BLaER1 treated with 17β-estradiol and CSF1 and Interleukin-3, amounts not matched to agents 10 nM and 100 nM (cell line): ENCODE results near the gene DNAJB1.
"Not testable (repeated sequence)": the region's sequence is repeated elsewhere in the genome, so short reads cannot be mapped to it uniquely, and the experiment has no call there.

Experiments
- H3K27ac ChIP-seq, 11 experiments: shearing (Covaris generic); formaldehyde crosslinking; 2 replicates each; pipeline ENCODE4 v1.8.1; 2022
- H3K27me3 ChIP-seq, 11 experiments: shearing (Covaris generic); formaldehyde crosslinking; 2 replicates each; pipeline ENCODE4 v1.8.1; 2022
- H3K36me3 ChIP-seq, 11 experiments: shearing (Covaris generic); formaldehyde crosslinking; 2 replicates each; pipeline ENCODE4 v1.8.1; 2022
- H3K4me1 ChIP-seq, 10 experiments: shearing (Covaris generic); formaldehyde crosslinking; 2 replicates each; pipeline ENCODE4 v1.8.1; 2022
- H3K4me2 ChIP-seq, 11 experiments: shearing (Covaris generic); formaldehyde crosslinking; 2 replicates each; pipeline ENCODE4 v1.8.1; 2022
- H3K4me3 ChIP-seq, 10 experiments: shearing (Covaris generic); formaldehyde crosslinking; 2 replicates each; pipeline ENCODE4 v1.8.1; 2022
- H3K9ac ChIP-seq, 11 experiments: shearing (Covaris generic); formaldehyde crosslinking; 2 replicates each; pipeline ENCODE4 v1.8.1; 2022
- H3K9me3 ChIP-seq, 11 experiments: shearing (Covaris generic); formaldehyde crosslinking; replicated peaks in 1 of 11; 2 replicates each; pipeline ENCODE4 v1.8.1; 2022
- H4K20me1 ChIP-seq, 11 experiments: shearing (Covaris generic); formaldehyde crosslinking; 2 replicates each; pipeline ENCODE4 v1.8.1; 2022
- Cebpa-rat ChIP-seq, 11 experiments: shearing (Covaris generic); IDR thresholded peaks; 2 replicates each; pipeline ENCODE4 v1.8.1; 2022

DNAJB1 gene

GRCh38 chr19:14550201-14550754 is 32.1 kb upstream of the DNAJB1 start:
- H3K4me1 ChIP-seq, result peaks cover 60 to 97% (median 90%) of the 10 kb centered on the region in 10 experiments
- peak overlapping the region in 3 of 10 experiments; percentile 17 to 47 (median 18); a peak in 3 of 20 replicates for H3K4me3 ChIP-seq
- H4K20me1 ChIP-seq, result peaks cover 23 to 68% (median 51%) of the 10 kb centered on the region in 11 experiments; a peak in 20 of 22 replicates
- peak overlapping the region; percentile 77 to 93 (median 88) for H3K4me2 ChIP-seq
- no peaks in the 10 kb centered on the region for H3K9me3 ChIP-seq
- H3K27me3 ChIP-seq, result no peaks in the 10 kb centered on the region
- H3K27ac ChIP-seq, result peak overlapping the region in 9 of 11 experiments; percentile 16 to 84 (median 72); a peak in 18 of 22 replicates
- TF ChIP-seq Cebpa-rat (IDR thresholded peaks at IDR 0.05), result no peak
- H3K9ac ChIP-seq, result peak overlapping the region; percentile 24 to 74 (median 67); a peak in 19 of 22 replicates
- H3K36me3 ChIP-seq, result peaks cover 10 to 31% (median 15%) of the 10 kb centered on the region in 11 experiments; a peak in 18 of 22 replicates

GRCh38 chr19:14545716-14546082 is 27.5 kb upstream of the DNAJB1 start:
- H3K4me3 ChIP-seq, result peak overlapping the region in 9 of 10 experiments; percentile 13 to 51 (median 28); a peak in 9 of 20 replicates
- no peaks in the 10 kb centered on the region for H3K27me3 ChIP-seq
- TF ChIP-seq Cebpa-rat (IDR thresholded peaks at IDR 0.05), result no peak
- peaks cover 58 to 94% (median 83%) of the 10 kb centered on the region in 10 experiments for H3K4me1 ChIP-seq
- peaks cover 32 to 74% (median 56%) of the 10 kb centered on the region in 11 experiments; a peak in 20 of 22 replicates for H4K20me1 ChIP-seq
- H3K9ac ChIP-seq, result peak overlapping the region in 10 of 11 experiments; percentile 9 to 70 (median 47); a peak in 17 of 22 replicates
- no peaks in the 10 kb centered on the region for H3K9me3 ChIP-seq
- H3K4me2 ChIP-seq, result peak overlapping the region; percentile 72 to 98 (median 93)
- H3K27ac ChIP-seq, result peak overlapping the region in 8 of 11 experiments; percentile 2 to 73 (median 48); a peak in 15 of 22 replicates
- H3K36me3 ChIP-seq, result peaks cover 9 to 28% (median 14%) of the 10 kb centered on the region in 11 experiments; a peak in 18 of 22 replicates

GRCh38 chr19:14544977-14545715 is 26.9 kb upstream of the DNAJB1 start:
- TF ChIP-seq Cebpa-rat (IDR thresholded peaks at IDR 0.05), result no peak
- peak overlapping the region; percentile 72 to 98 (median 93) for H3K4me2 ChIP-seq
- peaks cover 53 to 93% (median 78%) of the 10 kb centered on the region in 10 experiments for H3K4me1 ChIP-seq
- peaks cover 9 to 28% (median 14%) of the 10 kb centered on the region in 11 experiments; a peak in 18 of 22 replicates for H3K36me3 ChIP-seq
- peak overlapping the region in 9 of 10 experiments; percentile 13 to 51 (median 28); a peak in 7 of 20 replicates for H3K4me3 ChIP-seq
- peak overlapping the region in 9 of 11 experiments; percentile 9 to 70 (median 54); a peak in 15 of 22 replicates for H3K9ac ChIP-seq
- H3K27ac ChIP-seq, result peak overlapping the region in 8 of 11 experiments; percentile 2 to 73 (median 48); a peak in 13 of 22 replicates
- no peaks in the 10 kb centered on the region for H3K9me3 ChIP-seq
- peaks cover 28 to 68% (median 57%) of the 10 kb centered on the region in 11 experiments; a peak in 20 of 22 replicates for H4K20me1 ChIP-seq
- no peaks in the 10 kb centered on the region for H3K27me3 ChIP-seq

- H3K4me3 ChIP-seq, result 0 out of 20 replicates have a peak overlapping the region, but pooled peaks of 1 of the 10 experiments have one; percentile 25
- no peaks in the 10 kb centered on the region for H3K9me3 ChIP-seq
- peaks cover 43 to 87% (median 74%) of the 10 kb centered on the region in 10 experiments for H3K4me1 ChIP-seq
- no peaks in the 10 kb centered on the region for H3K27me3 ChIP-seq
- H3K4me2 ChIP-seq, result peak overlapping the region; percentile 72 to 98 (median 93); a peak in 21 of 22 replicates
- peak overlapping the region in 8 of 11 experiments; percentile 21 to 73 (median 58); a peak in 15 of 22 replicates for H3K27ac ChIP-seq
- H3K36me3 ChIP-seq, result peaks cover under 1 to 29% (median 11%) of the 10 kb centered on the region in 11 experiments; a peak in 17 of 22 replicates
- no peak for TF ChIP-seq Cebpa-rat (IDR thresholded peaks at IDR 0.05)
- peak overlapping the region in 8 of 11 experiments; percentile 1 to 67 (median 50); a peak in 11 of 22 replicates for H3K9ac ChIP-seq
- H4K20me1 ChIP-seq, result peaks cover 28 to 68% (median 55%) of the 10 kb centered on the region in 11 experiments; a peak in 20 of 22 replicates
Measured at GRCh38 chr19:14544047-14544446, 25.9 kb upstream of the DNAJB1 start.

- no peaks in the 10 kb centered on the region for H3K9me3 ChIP-seq
- peak overlapping the region in 9 of 11 experiments; percentile 20 to 67 (median 44); a peak in 12 of 22 replicates for H3K9ac ChIP-seq
- H3K4me3 ChIP-seq, result no peak overlapping the region
- peaks cover 28 to 73% (median 58%) of the 10 kb centered on the region in 11 experiments; a peak in 20 of 22 replicates for H4K20me1 ChIP-seq
- H3K27me3 ChIP-seq, result no peaks in the 10 kb centered on the region
- peaks cover 0 to 19% (median 5%) of the 10 kb centered on the region in 11 experiments; a peak in 6 of 22 replicates for H3K36me3 ChIP-seq
- peak overlapping the region; percentile 58 to 79 (median 67) for H3K4me2 ChIP-seq
- peak overlapping the region in 9 of 11 experiments; percentile 7 to 79 (median 60); a peak in 17 of 22 replicates for H3K27ac ChIP-seq
- H3K4me1 ChIP-seq, result peaks cover 43 to 83% (median 71%) of the 10 kb centered on the region in 10 experiments
- no peak for TF ChIP-seq Cebpa-rat (IDR thresholded peaks at IDR 0.05)
Measured at GRCh38 chr19:14542711-14543328, 24.6 kb upstream of the DNAJB1 start.

GRCh38 chr19:14541979-14542378 is 23.8 kb upstream of the DNAJB1 start:
- H3K9me3 ChIP-seq, H3K4me3 ChIP-seq, H3K27me3 ChIP-seq, H3K9ac ChIP-seq: not testable (repeated sequence)
- Histone ChIP-seq H3K27ac (peak overlapping the region in 6 of 11 experiments; percentile 52 to 79 (median 64); a peak in 9 of 22 replicates), H3K4me1 (peaks cover 43 to 82% (median 69%) of the 10 kb centered on the region in 10 experiments), H3K4me2 (peak overlapping the region in 9 of 11 experiments; percentile 58 to 79 (median 67); a peak in 16 of 22 replicates), H3K36me3 (peaks cover 0 to 19% (median 5%) of the 10 kb centered on the region in 11 experiments; a peak in 5 of 22 replicates), H4K20me1 (peaks cover 35 to 76% (median 59%) of the 10 kb centered on the region in 11 experiments; a peak in 20 of 22 replicates)

GRCh38 chr19:14540741-14541525 is 22.7 kb upstream of the DNAJB1 start:
- Histone ChIP-seq H3K4me1 (peaks cover 40 to 79% (median 66%) of the 10 kb centered on the region in 10 experiments), H3K4me2 (no peak overlapping the region), H3K27me3 (no peaks in the 10 kb centered on the region), H3K27ac (peak overlapping the region in 4 of 11 experiments; percentile 4 to 79 (median 14); a peak in 5 of 22 replicates), H3K9ac (0 out of 22 replicates have a peak overlapping the region, but pooled peaks of 1 of the 11 experiments have one; percentile 9), H3K4me3 (no peak overlapping the region), H4K20me1 (peaks cover 27 to 73% (median 54%) of the 10 kb centered on the region in 11 experiments; a peak in 20 of 22 replicates), H3K36me3 (peaks cover 0 to 19% (median 4%) of the 10 kb centered on the region in 11 experiments; a peak in 5 of 22 replicates), H3K9me3 (no peaks in the 10 kb centered on the region)
- no peak for TF ChIP-seq Cebpa-rat (IDR thresholded peaks at IDR 0.05)
